GM12872 (cell line): ENCODE results near the gene RNF121.

Experiments used
- CTCF ChIP-seq: IDR thresholded peaks from 3 replicates; pipeline ENCODE4 v1.5.1; 2011; ENCODE audit warnings: low read depth, mild to moderate bottlenecking, low read length, moderate library complexity; ENCODE audit not compliant: insufficient read depth

The RNF121 gene

GRCh38 chr11:72026090-72026489 lies 97.2 kb downstream of the RNF121 start:
- TF ChIP-seq CTCF = no peak

GRCh38 chr11:72030472-72031045 lies 101.7 kb downstream of the RNF121 start:
- TF ChIP-seq CTCF = no peak

- no peak for TF ChIP-seq CTCF
Observed at GRCh38 chr11:72036687-72037086, 107.8 kb downstream of the RNF121 start.

- no peak for TF ChIP-seq CTCF
Observed at GRCh38 chr11:72037554-72038311, 108.9 kb downstream of the RNF121 start.

GRCh38 chr11:72038491-72038890 lies 109.6 kb downstream of the RNF121 start:
- no peak for TF ChIP-seq CTCF

GRCh38 chr11:72039031-72039855 lies 110.4 kb downstream of the RNF121 start:
- no peak for TF ChIP-seq CTCF

GRCh38 chr11:72039856-72040401 lies 111.1 kb downstream of the RNF121 start:
- no peak for TF ChIP-seq CTCF
